ENCODE data around the gene DIP2B. TPM values are rescaled to one million over a fixed set of nuclear protein-coding genes. Genes with fewer than 3 reads are reported as not detected.

The DIP2B gene
- total RNA-seq, 2 experiments from 2014 or later = 21.2 to 23.7 TPM

DNA sequence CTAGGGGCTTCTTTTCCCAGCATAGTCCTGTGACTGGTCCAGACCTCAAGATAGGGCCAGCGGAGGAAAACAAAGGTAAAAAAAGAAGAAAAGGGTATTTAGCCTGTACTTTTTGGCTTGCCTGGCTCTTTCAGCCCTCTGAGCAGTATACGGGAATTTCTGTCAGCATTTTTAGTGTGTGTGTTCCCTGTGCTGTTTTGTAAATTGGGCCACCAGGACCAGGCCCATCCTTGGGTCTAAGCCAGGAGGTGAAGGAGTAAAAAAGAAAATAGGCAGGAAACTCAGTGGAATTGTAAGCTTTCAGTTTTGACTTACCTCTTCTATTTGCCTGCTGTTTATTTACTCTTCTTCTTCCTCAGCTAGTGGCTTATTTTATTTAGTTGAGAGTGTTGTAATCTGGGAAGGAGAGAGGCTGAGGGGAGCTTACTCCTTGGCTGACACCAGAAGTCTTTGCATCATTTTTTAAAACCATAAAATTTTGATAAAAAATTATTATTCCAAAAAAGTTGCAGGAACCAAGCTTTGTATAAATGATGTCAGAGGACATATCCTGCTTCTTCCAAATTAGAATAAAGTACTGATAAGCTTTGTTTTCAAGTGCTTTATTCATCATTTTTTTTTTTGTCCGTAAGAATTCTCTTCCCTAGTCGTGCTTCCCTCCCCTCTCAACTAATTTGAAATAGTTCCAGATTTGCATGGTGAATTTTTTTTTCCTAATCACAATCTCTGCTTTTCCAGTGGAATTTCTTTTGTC is 63.7 kb downstream of the DIP2B start:
- no peak overlapping the region for H3K4me3 Mint-ChIP-seq
- H3K9me3 Mint-ChIP-seq = no peaks in the 10 kb centered on the region
- H3K27me3 Mint-ChIP-seq = no peaks in the 10 kb centered on the region
- H3K27ac Mint-ChIP-seq = no peak overlapping the region
- ChIA-PET CTCF (interaction anchor here (0.7 to 1.9 kb wide), 5 partner anchors 11 to 82 kb away, joined by 3 to 9 read pairs (median 3); no protein-coding TSS in a partner anchor), POLR2A (interaction anchor here (0.6 to 1.0 kb wide), 2 partner anchors 13 to 61 kb away, joined by 3 to 4 read pairs; no protein-coding TSS in a partner anchor)
- H3K4me1 Mint-ChIP-seq (ENCODE audit: low read depth) = peaks cover 51% of the 10 kb centered on the region
- intact Hi-C loops (cut with micrococcal nuclease) = no loop called here
- peaks cover 8% of the 10 kb centered on the region for H3K36me3 Mint-ChIP-seq (ENCODE audit: low read depth)
- no peak for ATAC-seq
- DNase-seq = no peak
- TF ChIP-seq, protein P1, sequence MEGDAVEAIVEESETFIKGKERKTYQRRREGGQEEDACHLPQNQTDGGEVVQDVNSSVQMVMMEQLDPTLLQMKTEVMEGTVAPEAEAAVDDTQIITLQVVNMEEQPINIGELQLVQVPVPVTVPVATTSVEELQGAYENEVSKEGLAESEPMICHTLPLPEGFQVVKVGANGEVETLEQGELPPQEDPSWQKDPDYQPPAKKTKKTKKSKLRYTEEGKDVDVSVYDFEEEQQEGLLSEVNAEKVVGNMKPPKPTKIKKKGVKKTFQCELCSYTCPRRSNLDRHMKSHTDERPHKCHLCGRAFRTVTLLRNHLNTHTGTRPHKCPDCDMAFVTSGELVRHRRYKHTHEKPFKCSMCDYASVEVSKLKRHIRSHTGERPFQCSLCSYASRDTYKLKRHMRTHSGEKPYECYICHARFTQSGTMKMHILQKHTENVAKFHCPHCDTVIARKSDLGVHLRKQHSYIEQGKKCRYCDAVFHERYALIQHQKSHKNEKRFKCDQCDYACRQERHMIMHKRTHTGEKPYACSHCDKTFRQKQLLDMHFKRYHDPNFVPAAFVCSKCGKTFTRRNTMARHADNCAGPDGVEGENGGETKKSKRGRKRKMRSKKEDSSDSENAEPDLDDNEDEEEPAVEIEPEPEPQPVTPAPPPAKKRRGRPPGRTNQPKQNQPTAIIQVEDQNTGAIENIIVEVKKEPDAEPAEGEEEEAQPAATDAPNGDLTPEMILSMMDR (IDR thresholded peaks at IDR 0.05) = no peak

DNA sequence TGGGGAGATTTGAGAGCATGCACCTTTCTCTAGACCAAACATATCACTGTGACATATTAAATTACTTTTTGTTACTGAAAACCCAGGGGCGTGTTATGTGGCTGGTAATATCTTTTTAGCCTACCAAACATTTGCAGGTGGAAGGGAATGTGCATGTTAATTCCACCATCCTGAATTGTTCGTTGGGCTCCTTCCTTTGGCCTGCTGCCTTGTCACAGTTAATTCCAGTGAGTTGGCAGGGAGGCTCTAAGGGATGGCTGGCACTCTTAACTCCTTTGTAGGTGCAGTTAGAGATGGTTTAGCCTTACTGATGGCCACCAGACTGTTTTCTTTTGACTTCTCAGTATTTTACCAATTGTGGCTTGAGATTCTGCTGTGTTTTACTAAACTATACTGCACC is 64.5 kb downstream of the DIP2B start:
- ChIA-PET CTCF (interaction anchor here (1.1 to 1.4 kb wide), 2 partner anchors 27 to 30 kb away, joined by 3 to 4 read pairs; no protein-coding TSS in a partner anchor), POLR2A (no interaction called here)

DNA sequence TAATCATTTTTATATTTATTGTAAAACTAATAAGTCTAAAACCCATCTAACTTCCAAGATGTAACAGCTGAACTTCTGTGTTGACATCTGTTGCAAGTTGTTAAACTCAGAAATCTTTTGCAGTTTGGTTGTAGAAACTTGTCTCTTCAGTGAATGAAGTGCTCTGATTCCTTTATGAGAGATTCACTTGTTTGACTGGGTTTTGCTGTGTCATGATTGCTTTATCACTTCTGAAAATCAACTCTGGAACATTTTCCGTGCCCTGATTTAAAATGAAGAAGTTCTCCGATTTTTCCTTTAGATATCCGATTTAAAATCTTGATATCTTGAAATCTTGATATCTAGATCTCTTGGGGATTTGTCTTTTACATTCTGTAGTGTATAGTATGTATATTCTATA is 65.1 kb downstream of the DIP2B start:
- Mint-ChIP-seq H3K9me3 (no peaks in the 10 kb centered on the region), H3K27me3 (no peaks in the 10 kb centered on the region), H3K36me3 (ENCODE audit: low read depth) (peaks cover 8% of the 10 kb centered on the region), H3K27ac (no peak overlapping the region), H3K4me1 (ENCODE audit: low read depth) (peaks cover 42% of the 10 kb centered on the region), H3K4me3 (no peak overlapping the region)
- intact Hi-C loops (cut with micrococcal nuclease) = no loop called here
- no peak for ATAC-seq
- CTCF ChIA-PET = no interaction called here
- TF ChIP-seq, protein P1 (IDR thresholded peaks at IDR 0.05) = no peak
- DNase-seq = no peak
- POLR2A ChIA-PET = interaction anchor here (1.3 kb wide), 1 partner anchor 66 kb away, joined by 3 read pairs; no protein-coding TSS in a partner anchor

More for the DNA sequence above, 64.5 kb downstream of the DIP2B start:
- ATAC-seq = no peak
- TF ChIP-seq, protein P1 (IDR thresholded peaks at IDR 0.05) = no peak
- H3K4me3 Mint-ChIP-seq = no peak overlapping the region
- no peaks in the 10 kb centered on the region for H3K9me3 Mint-ChIP-seq
- no peak overlapping the region for H3K27ac Mint-ChIP-seq
- intact Hi-C loops (cut with micrococcal nuclease) = no loop called here
- peaks cover 46% of the 10 kb centered on the region for H3K4me1 Mint-ChIP-seq (ENCODE audit: low read depth)
- peaks cover 8% of the 10 kb centered on the region for H3K36me3 Mint-ChIP-seq (ENCODE audit: low read depth)
- no peaks in the 10 kb centered on the region for H3K27me3 Mint-ChIP-seq
- no peak for DNase-seq

DNA sequence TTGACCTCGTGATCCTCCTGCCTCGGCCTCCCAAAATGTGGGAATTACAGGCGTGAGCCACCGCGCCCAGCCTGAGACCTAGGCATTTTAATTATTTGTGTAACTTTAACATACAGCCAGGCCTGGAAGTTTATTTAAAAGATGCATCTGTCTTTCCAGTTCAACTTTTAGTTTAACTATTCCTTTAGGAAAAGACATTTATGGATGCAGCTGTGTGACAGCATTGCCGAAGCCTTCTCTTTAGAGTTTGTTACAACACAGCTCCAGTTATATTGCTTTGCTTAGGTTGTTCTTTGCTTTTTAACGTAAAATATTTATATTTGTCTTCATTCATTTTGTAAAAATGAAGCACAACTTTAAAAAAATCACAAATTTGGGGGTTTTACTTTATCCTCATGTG is 67.0 kb downstream of the DIP2B start:
- peaks cover 34% of the 10 kb centered on the region for H3K4me1 Mint-ChIP-seq (ENCODE audit: low read depth)

More for the DNA sequence above, 67.0 kb downstream of the DIP2B start:
- TF ChIP-seq, protein P1 (IDR thresholded peaks at IDR 0.05) = no peak
- DNase-seq (no peak), ATAC-seq (no peak)
- H3K9me3 Mint-ChIP-seq = no peaks in the 10 kb centered on the region
- ChIA-PET POLR2A (no interaction called here), CTCF (interaction anchor here (1.4 kb wide), 1 partner anchor 9 kb away, joined by 4 read pairs; no protein-coding TSS in a partner anchor)
- no peak overlapping the region for H3K4me3 Mint-ChIP-seq
- intact Hi-C loops (cut with micrococcal nuclease) = no loop called here
- peaks cover 7% of the 10 kb centered on the region for H3K36me3 Mint-ChIP-seq (ENCODE audit: low read depth)
- H3K27me3 Mint-ChIP-seq = no peaks in the 10 kb centered on the region
- no peak overlapping the region for H3K27ac Mint-ChIP-seq

Measured in activated CD8-positive, alpha-beta T cell treated with anti-CD3 and anti-CD28 coated beads for 36 hours (primary cell).